Stimulated activated CD4-positive, alpha-beta T cell treated with anti-CD3 and anti-CD28 coated beads, Interleukin-15, amount 100 ng/mL, for 1 hour (primary cell): ENCODE results near the gene TARBP1.
"Not testable (repeated sequence)": the region's sequence is repeated elsewhere in the genome, so short reads cannot be mapped to it uniquely, and the experiment has no call there.

Source experiments
- DNase-seq, 2 donors: peaks; one replicate each; pipeline ENCODE4 v3.0.0-alpha.2; 2020; ENCODE audit warnings: low read depth in 1 of 2, low spot score in 1 of 2

TARBP1 gene

GRCh38 chr1:234478481-234479309 is at the start of gene TARBP1:
TSS of gene TARBP1 (minus strand) at chr1:234479179. CDS start at chr1:234479103, 76 bp downstream.
- peak; percentile 43 to 72 for DNase-seq

- DNase-seq, result no peak
Measured at GRCh38 chr1:234528074-234528865, 49.3 kb upstream of the TARBP1 start.

- DNase-seq, result no peak
Measured at GRCh38 chr1:234527346-234527745, 48.4 kb upstream of the TARBP1 start.

- DNase-seq, result no peak
Measured at GRCh38 chr1:234526922-234527321, 47.9 kb upstream of the TARBP1 start.

GRCh38 chr1:234525099-234525799 is 46.3 kb upstream of the TARBP1 start:
- DNase-seq, result no peak

- no peak for DNase-seq
Measured at GRCh38 chr1:234521836-234522235, 42.9 kb upstream of the TARBP1 start.

GRCh38 chr1:234520908-234521817 is 42.2 kb upstream of the TARBP1 start:
- no peak for DNase-seq

GRCh38 chr1:234519506-234519905 is 40.5 kb upstream of the TARBP1 start:
- no peak for DNase-seq

GRCh38 chr1:234518876-234519275 is 39.9 kb upstream of the TARBP1 start:
- no peak for DNase-seq

- not testable (repeated sequence) for DNase-seq
Measured at GRCh38 chr1:234518086-234518485, 39.1 kb upstream of the TARBP1 start.

GRCh38 chr1:234517110-234517802 is 38.3 kb upstream of the TARBP1 start:
- DNase-seq, result no peak

GRCh38 chr1:234515821-234516241 is 36.9 kb upstream of the TARBP1 start:
- DNase-seq, result no peak

GRCh38 chr1:234515411-234515810 is 36.4 kb upstream of the TARBP1 start:
- DNase-seq, result no peak

GRCh38 chr1:234512451-234512861 is 33.5 kb upstream of the TARBP1 start:
- DNase-seq, result no peak

- no peak for DNase-seq
Measured at GRCh38 chr1:234509457-234510328, 30.7 kb upstream of the TARBP1 start.

GRCh38 chr1:234507626-234508387 is 28.8 kb upstream of the TARBP1 start:
- no peak for DNase-seq

- DNase-seq, result no peak
Measured at GRCh38 chr1:234507089-234507488, 28.1 kb upstream of the TARBP1 start.

- DNase-seq, result no peak
Measured at GRCh38 chr1:234505769-234506102, 26.8 kb upstream of the TARBP1 start.
